HG02798 (cell line): ENCODE results near the gene GRN.
A peak's percentile ranks its signal among the peaks of the same experiment; 100 is the strongest.
"Not testable (repeated sequence)": the region's sequence is repeated elsewhere in the genome, so short reads cannot be mapped to it uniquely, and the experiment has no call there.

Experiments used
- ATAC-seq: cut with Tn5 transposase; IDR thresholded peaks from one replicate; pipeline ENCODE4 v1.9.1; 2021; ENCODE audit warnings: mild to moderate bottlenecking; ENCODE audit not compliant: unreplicated experiment, poor library complexity

Gene GRN

DNA sequence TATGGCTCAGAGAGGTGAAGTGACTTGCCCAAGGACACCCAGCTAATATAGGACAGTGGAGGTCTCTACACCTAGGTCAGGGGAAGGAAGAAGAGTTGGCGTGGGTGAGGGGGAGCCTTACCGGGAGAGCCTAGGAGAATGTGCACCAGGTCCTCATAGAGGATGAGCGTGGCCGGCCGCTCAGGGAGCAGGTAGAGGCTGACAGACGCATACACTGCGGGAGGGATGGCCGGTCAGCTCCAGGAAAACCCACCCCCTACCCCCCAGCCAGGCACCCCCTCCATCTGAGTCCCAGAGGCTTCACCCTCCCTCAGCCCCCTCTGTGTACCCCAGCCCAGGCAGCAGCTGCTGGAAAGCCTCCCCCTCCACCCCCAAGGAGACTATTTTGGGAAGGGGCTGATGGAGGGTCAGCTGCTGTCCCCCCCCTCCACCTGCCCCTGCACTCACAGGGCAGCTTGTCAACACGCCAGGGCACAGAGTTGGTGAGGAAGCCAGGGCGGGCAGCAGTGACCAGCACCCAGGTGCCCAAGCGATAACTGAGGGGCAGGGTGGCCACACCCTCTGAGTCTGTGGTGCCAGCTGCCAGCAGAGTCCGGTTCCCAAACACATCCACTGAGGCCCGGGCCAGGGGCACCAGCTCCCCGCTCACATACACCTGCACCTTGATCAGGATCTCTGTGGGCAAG lies 14.5 kb downstream of the GRN start:
- no peak for ATAC-seq

DNA sequence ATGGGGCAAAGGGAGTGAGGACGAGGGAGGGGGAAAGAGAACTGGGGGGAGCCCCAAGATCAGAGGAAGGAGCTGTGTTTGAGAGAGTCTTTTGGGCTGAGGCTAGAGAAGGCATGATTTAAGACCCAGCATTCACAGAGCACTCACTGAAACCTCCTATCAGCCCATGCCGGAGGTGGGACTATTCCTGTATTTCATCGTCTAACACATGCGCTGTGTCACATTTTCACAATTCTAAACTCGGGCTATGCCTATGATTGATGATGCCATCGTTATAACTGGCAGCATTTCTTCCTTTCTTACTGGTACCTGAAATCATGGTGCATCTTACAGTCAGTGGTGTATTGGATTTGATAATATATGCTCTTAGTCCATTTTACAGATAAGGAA lies 15.0 kb downstream of the GRN start:
- no peak for ATAC-seq

DNA sequence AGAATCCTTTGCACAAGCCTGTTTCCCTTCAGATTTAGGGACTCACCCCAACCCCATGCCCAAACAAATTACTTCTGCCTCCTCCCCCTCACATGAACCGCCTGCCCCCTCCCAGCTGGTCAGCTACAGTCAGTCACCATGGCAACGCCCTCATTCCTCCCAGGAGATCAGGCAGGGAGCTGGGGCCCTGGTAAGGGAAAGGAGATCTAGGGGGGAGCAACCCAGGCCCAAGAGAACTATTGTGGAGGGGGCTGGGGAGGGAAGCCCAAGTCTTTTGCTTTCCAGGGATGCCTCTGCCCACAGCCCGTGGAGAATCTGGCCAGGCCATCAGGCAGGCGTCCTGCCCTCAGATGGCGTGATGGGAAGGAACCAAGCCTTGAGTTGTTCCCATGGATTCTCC lies 15.7 kb downstream of the GRN start:
- ATAC-seq = no peak

DNA sequence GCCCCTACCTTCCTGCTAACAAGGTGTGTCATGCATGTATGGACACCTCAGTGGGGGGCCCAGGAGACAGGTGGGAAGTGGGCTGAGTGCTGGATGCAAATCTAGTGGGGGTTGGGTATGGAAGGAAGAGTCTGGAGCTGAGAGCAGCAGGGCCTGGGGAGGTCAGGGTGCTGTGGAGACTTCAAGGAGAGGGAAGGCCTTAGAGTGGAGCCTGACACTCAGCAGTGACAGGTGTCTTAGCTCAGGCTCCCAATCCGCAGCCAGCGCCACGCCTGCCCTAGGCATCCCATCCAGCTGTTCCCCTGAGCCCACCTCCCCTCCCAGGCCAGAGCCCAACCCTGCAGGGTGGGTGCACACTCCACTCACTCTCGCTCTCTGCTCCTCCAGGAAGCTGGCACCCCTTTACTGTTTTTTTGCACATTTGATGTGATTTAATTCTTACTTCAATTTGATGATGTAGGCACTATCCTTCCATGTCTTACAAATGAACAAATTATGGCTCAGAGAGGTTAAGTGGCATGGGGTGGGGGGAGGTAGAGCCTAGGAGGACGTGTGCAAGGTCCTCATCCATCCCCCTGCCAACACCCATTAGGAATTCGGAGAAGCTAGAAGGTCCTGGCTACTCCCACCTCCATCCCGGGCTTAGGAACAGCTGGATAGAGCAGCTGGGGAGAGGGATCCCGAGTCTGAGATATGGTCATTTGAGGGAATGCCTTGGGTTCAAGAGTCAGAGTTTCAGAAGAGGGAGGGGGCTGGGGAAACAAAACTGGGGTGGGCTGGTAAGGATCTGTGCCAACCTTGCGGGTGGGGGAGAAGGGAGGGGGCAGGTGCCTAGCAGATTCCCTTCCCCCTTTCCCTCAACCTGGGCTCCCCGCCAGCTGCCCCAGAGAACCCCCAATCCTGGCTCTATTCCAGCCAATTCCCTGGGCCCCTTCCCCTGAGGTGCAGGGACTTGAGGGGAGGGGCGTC lies 16.5 kb downstream of the GRN start:
- no peak for ATAC-seq

GRCh38 chr17:44362459-44362948 lies 17.4 kb downstream of the GRN start:
- no peak for ATAC-seq

- ATAC-seq = no peak
Observed at GRCh38 chr17:44362949-44363612, 18.0 kb downstream of the GRN start.

- ATAC-seq = peak; percentile 79
Observed at GRCh38 chr17:44363613-44364159, 18.6 kb downstream of the GRN start, which contains the start of gene FAM171A2. TSS of gene FAM171A2 (minus strand) at chr17:44363853. CDS start at chr17:44363714, 139 bp downstream.

- not testable (repeated sequence) for ATAC-seq
Observed at GRCh38 chr17:44365051-44365450, 19.9 kb downstream of the GRN start.

DNA sequence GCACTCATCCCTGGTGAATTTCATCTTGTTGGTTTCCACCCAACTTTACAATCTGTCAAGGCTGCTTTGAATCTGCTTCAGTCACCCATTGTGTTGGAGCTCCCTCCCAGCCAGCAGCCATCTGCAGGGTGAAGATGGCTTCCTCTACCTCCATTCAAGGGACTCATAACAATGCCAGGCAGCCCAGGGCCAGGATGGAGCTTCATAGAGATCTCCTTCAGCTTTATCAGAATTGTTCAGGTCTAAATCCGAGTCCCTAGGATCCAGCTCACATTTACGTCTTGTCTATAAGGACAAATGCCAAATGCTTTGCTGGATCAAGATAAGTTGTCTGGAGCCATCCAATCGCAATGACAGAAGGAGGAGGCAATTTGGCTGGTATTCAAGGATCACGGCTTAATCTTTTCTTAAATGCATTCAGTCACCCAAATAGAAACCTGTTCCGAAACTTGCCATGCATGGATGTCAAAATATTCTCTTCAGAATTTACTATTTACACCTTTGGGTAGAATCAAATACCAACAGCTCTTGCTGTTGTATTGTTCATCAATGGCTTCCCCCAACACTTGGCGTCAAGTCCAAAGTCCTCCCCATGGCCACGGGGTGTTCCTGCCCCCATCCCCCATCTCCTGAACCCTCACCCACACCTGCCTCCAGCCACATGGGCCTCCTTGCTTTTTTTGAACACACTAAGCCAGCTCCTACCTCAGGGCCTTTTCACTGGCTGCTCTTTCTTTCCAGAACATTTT lies 22.3 kb downstream of the GRN start:
- ATAC-seq = no peak

GRCh38 chr17:44368391-44369243 lies 23.5 kb downstream of the GRN start:
- not testable (repeated sequence) for ATAC-seq

- ATAC-seq = not testable (repeated sequence)
Observed at GRCh38 chr17:44369414-44370023, 24.4 kb downstream of the GRN start.

DNA sequence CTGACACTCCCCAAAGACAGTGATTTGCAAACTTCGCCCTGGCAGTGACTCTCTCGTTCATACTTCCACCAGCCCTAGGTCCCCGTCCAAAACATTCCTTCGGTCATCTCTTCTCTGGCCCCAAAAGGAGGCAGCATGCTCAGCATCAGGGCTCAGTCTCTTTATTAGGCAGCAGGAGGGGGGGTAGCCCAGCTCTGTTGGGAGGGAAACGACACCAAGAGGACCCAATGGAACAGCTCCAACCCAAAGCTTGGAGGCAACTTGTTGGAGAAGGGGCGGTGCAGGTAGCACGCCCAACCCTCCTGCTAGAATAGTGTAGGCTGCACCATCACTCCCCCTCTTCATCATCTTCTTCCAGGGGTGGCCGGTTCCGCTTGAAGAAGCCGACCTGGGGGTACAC lies 26.9 kb downstream of the GRN start:
- no peak for ATAC-seq

DNA sequence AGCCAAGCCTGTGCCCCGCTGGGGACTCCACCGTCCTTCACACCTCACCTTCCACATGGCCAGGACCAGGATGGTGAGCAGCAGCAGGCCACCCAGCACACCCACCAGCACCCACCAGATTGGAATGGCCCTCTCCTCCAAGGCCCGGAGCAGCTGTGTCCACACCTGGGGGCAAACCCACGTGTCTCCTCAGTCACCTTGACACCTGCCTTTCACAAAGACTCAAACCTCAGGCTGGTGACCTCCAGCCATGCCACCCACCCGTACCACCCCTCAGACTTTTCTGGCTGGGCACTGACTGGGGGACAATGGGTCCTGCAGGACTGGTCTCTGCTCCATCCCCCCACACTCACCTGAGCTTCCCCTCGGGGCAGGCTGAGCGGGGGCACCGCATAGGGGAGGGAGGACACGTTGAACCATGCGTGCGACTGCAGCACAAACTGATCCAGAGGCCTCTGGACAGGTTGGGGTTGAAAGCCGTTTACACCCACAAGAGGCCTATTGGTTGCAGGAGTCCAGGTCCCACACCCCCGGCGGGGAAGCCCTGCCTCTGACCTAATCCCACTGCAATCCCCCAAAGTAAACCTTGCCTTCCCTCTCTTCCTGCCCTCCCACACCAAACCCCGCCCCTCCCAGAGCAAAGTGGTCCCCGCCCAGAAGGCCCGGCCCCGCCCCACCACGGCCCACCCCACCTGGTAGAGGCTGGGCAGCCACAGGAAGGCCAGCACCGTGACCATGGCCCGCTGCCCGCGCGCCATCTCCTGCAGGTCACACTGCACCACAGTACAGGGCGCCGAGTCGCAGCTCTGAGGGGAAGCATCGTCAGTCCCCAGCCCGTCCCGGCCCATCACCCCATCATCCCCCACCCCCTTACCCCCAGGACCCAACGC lies 29.4 kb downstream of the GRN start:
- no peak for ATAC-seq

- no peak for ATAC-seq
Observed at GRCh38 chr17:44375196-44376017, 30.3 kb downstream of the GRN start.

DNA sequence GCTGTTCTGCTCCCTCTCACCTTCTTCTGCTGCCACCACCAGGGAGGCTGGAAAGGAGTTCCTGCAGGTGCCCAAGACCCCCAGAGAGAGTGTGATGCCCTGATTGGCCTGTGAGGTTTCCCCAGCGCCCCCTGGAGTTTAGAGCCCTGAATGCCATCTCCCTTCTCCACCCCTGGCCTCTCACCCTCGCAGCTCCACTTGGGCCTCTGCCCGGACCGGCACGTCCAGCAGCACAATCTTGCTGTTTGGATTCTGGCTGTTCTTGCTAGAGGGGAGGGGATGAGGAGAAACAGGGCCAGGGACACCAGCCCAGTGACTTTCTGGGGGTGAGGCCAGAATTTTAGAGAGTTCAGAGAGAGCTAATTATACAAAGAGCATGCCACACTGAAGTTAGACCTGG lies 31.0 kb downstream of the GRN start:
- ATAC-seq = no peak

DNA sequence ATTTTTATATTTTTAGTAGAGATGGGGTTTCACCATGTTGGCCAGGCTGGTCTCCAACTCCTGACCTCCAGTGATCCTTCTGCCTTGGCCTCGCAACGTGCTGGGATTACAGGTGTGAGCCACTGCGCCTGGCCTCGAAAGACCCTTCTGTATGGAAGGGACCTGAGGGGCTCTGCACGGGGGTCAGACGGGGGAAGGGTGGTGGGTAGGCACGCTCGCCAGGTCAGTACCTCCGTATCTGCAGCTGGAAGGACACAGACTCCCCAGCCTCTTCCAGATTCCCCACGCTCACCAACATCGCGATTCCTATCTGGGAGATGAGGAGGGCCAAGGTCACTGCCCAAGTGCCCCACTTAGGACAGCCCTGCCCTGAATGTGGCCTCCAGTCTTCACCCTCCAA lies 31.7 kb downstream of the GRN start:
- no peak for ATAC-seq
